ENCODE results near the gene ACBD4. TPM values are rescaled to one million over a fixed set of nuclear protein-coding genes. Genes with fewer than 3 reads are reported as not detected.
"Not testable (repeated sequence)": the region's sequence is repeated elsewhere in the genome, so short reads cannot be mapped to it uniquely, and the experiment has no call there.

ACBD4 gene
- total RNA-seq, 1 donor from 2014 or later = 16.3 TPM

DNA sequence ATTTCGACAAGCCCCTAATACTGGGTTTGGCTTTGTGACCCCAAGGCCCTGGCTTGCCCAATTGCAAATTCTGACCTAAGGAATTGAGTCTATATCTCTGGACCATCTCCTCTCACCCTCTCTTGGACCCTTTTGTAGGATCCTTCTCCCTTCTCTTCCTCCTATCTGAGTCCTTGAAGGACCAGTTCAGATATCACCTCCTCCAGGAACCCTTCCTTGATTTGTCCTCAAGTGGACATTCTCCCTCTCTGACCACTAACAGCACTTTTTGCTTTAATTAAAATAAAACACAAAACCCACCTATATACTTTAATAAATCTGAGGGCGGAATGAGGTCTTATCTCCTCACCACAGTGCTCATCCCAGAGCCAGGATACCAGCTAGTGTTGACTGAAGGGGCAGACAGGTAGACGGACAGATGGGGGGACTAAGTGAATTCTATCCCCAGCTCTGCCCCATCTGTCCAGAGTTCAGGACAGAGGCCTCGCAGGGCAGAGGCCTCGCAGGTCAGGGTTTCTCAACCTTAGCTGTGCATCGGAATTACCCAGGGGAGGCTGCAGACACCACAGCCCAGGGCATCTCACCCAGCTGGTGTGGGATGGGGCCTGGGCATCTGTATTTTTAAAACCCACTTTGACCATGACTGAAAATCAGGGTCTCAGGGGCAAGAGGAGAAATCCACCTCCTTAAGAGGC is 12.3 kb upstream of the ACBD4 start:
- Histone ChIP-seq H3K4me1 (peaks cover 35% of the 10 kb centered on the region), H3K27ac (peak overlapping the region; percentile 30), H3K4me3 (no peak overlapping the region), H3K36me3 (no peaks in the 10 kb centered on the region), H3K27me3 (no peaks in the 10 kb centered on the region), H3K9me3 (no peaks in the 10 kb centered on the region)
- intact Hi-C loops (cut with DNase I) = no loop called here
- DNase-seq (no peak), ATAC-seq (no peak)
- TF ChIP-seq, protein P1, sequence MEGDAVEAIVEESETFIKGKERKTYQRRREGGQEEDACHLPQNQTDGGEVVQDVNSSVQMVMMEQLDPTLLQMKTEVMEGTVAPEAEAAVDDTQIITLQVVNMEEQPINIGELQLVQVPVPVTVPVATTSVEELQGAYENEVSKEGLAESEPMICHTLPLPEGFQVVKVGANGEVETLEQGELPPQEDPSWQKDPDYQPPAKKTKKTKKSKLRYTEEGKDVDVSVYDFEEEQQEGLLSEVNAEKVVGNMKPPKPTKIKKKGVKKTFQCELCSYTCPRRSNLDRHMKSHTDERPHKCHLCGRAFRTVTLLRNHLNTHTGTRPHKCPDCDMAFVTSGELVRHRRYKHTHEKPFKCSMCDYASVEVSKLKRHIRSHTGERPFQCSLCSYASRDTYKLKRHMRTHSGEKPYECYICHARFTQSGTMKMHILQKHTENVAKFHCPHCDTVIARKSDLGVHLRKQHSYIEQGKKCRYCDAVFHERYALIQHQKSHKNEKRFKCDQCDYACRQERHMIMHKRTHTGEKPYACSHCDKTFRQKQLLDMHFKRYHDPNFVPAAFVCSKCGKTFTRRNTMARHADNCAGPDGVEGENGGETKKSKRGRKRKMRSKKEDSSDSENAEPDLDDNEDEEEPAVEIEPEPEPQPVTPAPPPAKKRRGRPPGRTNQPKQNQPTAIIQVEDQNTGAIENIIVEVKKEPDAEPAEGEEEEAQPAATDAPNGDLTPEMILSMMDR (IDR thresholded peaks at IDR 0.05) = no peak

DNA sequence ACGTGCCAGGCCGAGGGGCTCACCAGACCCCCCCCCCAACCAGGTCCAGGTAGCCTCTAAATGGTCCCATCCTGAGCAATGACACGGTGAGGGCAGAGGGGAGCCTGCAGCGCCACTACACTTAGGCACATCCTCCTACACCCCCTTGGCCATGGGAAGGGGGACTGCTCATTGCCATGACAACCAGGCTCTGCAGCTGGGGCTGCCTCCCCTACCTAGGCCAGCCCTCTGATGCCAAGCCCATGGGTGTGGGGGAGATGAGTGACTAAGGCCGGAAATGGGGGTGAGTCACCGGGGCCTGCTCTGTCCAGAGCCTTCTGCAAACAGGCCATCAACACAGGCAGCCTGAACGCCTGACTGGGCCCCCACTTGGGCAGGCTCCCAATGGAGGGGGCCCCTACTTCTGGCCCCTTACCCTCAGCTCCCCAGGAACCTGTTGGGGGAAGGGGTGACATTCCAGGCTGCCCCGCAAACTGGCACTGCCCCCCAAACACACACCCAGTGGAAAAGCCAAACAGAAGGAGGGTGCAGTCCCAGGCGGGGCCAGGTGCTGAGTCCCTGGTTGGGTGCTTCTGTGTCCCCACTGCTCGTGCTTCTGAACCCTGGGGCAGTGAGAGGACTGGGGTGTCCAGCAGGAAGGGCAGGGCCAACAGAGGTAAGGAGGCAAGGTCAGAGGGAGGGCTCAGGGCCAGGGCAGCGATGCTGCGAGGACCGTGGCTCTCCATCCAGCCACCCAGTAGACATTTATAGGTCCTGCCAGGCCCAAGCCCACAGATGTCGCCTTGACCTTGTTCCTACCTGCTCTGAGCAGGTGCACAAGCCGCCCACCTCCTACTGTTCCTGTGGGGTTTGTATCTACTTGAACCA is 11.3 kb upstream of the ACBD4 start:
- Histone ChIP-seq H3K27ac (peak overlapping the region; percentile 78), H3K36me3 (no peaks in the 10 kb centered on the region), H3K9me3 (no peaks in the 10 kb centered on the region), H3K4me3 (no peak overlapping the region), H3K4me1 (peaks cover 44% of the 10 kb centered on the region), H3K27me3 (no peaks in the 10 kb centered on the region)
- intact Hi-C loops (cut with DNase I) = no loop called here
- TF ChIP-seq, protein P1 (IDR thresholded peaks at IDR 0.05) = no peak
- ATAC-seq (peak; percentile 65), DNase-seq (no peak)

DNA sequence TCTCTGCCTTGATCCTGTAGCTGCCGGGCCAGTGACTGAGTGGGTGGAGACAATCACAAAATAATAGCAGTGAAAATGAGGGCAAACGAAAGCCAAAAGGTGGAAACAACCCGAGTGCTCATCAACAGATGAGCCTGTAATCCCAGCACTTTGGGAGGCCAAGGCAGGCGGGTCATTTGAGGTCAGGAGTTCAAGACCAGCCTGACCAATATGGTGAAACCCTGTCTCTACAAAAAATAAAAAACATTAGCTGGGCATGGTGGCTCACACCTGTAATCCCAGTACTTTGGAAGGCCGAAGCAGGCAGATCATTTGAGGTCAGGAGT is 10.7 kb upstream of the ACBD4 start:
- H3K27me3 ChIP-seq; ATAC-seq; intact Hi-C loops (cut with DNase I); H3K36me3 ChIP-seq; H3K4me3 ChIP-seq; H3K9me3 ChIP-seq; DNase-seq: not testable (repeated sequence)
- H3K27ac ChIP-seq = peak overlapping the region; percentile 78
- H3K4me1 ChIP-seq = peaks cover 47% of the 10 kb centered on the region

DNA sequence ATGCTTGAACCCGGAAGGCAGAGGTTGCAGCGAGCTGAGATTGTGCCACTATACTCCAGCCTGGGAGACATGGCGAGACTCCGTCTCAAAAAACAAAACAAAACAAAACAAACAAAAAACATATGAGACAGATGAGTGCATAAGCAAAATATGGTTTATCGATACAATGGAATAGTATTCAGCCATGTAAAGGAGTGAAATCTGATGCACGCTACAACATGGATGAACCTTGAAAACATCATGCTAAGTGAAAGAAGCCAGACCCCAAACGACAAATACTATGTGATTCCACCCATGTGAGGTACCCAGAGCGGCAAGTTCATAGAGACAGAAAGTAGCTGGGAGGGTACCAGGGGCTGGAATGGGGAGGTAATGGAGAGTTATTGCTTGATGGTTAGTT is 10.0 kb upstream of the ACBD4 start:
- no peaks in the 10 kb centered on the region for H3K9me3 ChIP-seq
- H3K36me3 ChIP-seq = no peaks in the 10 kb centered on the region
- H3K4me3 ChIP-seq = no peak overlapping the region
- ATAC-seq (no peak), DNase-seq (no peak)
- TF ChIP-seq, protein P1 (IDR thresholded peaks at IDR 0.05) = no peak
- H3K4me1 ChIP-seq = peaks cover 48% of the 10 kb centered on the region
- intact Hi-C loops (cut with DNase I) = no loop called here
- H3K27ac ChIP-seq = no peak overlapping the region
- no peaks in the 10 kb centered on the region for H3K27me3 ChIP-seq

DNA sequence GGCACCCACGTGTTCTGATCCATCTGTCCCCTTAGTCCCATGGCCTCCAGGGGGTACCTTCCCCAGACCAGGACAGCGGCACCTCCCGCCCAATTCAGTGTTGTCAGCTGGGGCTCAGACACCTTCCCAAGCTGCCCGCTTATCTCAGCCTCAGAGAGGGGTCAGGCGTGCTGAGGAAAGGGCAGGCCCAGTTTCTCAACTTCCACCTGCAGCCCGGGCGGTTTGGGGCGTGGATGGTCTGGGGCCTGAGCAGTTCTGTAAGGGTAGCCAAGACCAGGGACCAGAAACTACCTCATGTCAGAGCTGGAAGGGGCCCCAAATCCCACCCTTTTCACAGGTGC is 8.3 kb upstream of the ACBD4 start:
- Histone ChIP-seq H3K27me3 (no peaks in the 10 kb centered on the region), H3K4me1 (peaks cover 56% of the 10 kb centered on the region), H3K4me3 (no peak overlapping the region), H3K9me3 (no peaks in the 10 kb centered on the region), H3K27ac (peak overlapping the region; percentile 60), H3K36me3 (no peaks in the 10 kb centered on the region)
- DNase-seq (no peak), ATAC-seq (no peak)
- intact Hi-C loops (cut with DNase I) = no loop called here
- TF ChIP-seq, protein P1 (IDR thresholded peaks at IDR 0.05) = no peak

DNA sequence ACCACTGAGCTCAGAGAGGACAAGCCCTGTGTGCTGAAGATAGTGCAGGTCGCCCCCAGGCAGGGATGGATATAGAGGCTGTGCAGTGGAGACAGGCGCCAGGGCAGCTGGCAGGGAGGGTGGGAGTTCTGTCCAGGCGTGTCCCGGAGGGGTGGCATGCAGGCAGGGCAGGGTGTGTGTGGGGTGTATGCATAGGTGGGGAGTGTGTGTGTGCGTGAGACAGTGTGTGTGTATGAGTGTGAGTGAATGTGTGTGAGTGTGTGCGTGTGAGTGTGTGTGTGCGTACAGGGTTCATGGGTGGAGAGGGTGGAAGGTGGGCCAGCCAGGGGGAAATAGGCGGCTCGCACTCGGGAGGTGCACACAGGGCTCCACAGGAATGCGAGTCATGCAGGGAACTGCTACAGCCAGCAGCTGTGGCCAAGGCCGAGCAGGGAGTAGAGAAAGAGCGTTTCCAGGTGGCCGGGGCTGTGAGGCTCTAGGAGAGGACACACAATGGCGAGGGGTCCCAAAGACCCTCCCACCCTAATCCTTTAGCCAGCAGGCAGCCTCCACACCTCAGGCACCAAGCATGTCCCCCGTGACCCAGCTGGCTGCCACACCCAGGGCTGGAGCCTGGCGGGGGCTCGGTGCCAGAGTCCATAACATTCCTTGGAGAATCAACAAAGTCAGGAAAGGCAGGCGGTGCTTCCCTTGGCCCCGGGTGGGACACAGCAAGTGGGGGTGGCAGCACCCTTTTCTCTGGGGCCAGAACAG is 7.8 kb upstream of the ACBD4 start:
- Histone ChIP-seq H3K4me3 (no peak overlapping the region), H3K9me3 (no peaks in the 10 kb centered on the region), H3K27ac (peak overlapping the region; percentile 78), H3K27me3 (no peaks in the 10 kb centered on the region), H3K4me1 (peaks cover 55% of the 10 kb centered on the region), H3K36me3 (no peaks in the 10 kb centered on the region)
- DNase-seq = no peak
- TF ChIP-seq, protein P1 (IDR thresholded peaks at IDR 0.05) = no peak
- intact Hi-C loops (cut with DNase I) = no loop called here
- ATAC-seq = peak; percentile 14

Measured in upper lobe of right lung (tissue), 1 donor.